Panc1 (cell line): ENCODE results near the gene ZNF782.

Source experiments
- POLR2AphosphoS5 ChIP-seq: IDR thresholded peaks from 2 replicates; pipeline ENCODE4 v1.6.1; 2012; ENCODE audit warnings: mild to moderate bottlenecking, low read depth, low read length, moderate library complexity
- REST ChIP-seq, 2 experiments: IDR thresholded peaks; 2 replicates each; pipeline ENCODE4 v1.6.1; 2011 to 2012; ENCODE audit warnings: low read depth in 2 of 2, control low read depth in 1 of 2, low read length in 1 of 2, mild to moderate bottlenecking in 1 of 2, moderate library complexity in 1 of 2; ENCODE audit not compliant: insufficient read depth in 1 of 2
- TF ChIP-seq, protein P1 (sequence below): fragments of 450-650 bp; IDR thresholded peaks from 2 replicates; pipeline ENCODE4 v1.5.1; 2017; ENCODE audit warnings: mild to moderate bottlenecking

DNA sequence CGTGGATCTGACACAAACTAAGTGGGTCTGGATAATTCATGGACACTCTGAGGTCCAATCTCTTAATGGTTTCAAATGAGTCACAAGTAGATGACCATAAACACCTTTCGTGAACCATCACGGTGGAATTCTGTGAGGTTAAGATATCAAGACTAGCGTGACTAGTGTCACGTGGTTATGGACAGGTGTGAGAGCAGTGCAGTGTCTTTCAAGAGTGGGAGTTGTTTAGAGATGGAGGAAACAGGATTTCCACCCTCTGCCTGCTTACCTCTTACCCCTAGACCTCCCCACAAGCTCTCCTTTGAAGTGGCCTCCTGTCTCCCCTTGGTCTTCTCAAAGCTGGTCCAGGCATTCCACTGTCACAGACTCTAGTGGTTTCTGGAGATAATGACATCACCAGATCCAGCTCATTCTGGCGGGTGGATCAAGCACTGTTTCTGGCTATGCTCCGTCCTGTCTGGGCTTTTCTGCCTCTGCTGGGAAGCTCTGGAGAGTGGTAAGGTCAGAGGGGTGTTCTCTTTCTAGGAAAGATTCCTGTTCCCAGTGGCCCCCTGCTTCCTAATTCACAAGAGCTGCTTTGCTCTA, 20.0 kb upstream of the ZNF782 start:
- TF ChIP-seq, protein P1, sequence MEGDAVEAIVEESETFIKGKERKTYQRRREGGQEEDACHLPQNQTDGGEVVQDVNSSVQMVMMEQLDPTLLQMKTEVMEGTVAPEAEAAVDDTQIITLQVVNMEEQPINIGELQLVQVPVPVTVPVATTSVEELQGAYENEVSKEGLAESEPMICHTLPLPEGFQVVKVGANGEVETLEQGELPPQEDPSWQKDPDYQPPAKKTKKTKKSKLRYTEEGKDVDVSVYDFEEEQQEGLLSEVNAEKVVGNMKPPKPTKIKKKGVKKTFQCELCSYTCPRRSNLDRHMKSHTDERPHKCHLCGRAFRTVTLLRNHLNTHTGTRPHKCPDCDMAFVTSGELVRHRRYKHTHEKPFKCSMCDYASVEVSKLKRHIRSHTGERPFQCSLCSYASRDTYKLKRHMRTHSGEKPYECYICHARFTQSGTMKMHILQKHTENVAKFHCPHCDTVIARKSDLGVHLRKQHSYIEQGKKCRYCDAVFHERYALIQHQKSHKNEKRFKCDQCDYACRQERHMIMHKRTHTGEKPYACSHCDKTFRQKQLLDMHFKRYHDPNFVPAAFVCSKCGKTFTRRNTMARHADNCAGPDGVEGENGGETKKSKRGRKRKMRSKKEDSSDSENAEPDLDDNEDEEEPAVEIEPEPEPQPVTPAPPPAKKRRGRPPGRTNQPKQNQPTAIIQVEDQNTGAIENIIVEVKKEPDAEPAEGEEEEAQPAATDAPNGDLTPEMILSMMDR, result no peak
- no peak for TF ChIP-seq POLR2AphosphoS5
- TF ChIP-seq REST (IDR thresholded peaks at IDR 0.05; ENCODE audit: insufficient read depth in 1 of 2, low read depth in 2 of 2, low read length in 1 of 2), result no peak
